IMR-90 (cell line): ENCODE measurements around the gene FXYD5. TPM values are rescaled to one million over a fixed set of nuclear protein-coding genes. Genes with fewer than 3 reads are reported as not detected.

Experiments
- ATAC-seq: fragments of 200-7000 bp; cut with Tn5 transposase; 2 replicates; pipeline ENCODE4 v1.9.1; 2020; ENCODE audit warnings: low read depth, mild to moderate bottlenecking, moderate library complexity
- BruUV-seq: library from RNA; stranded (reverse); fragments of 400-500 nt; replicated peaks from 2 replicates; lab custom pipeline; 2021; lab: Mats Ljungman, UMichigan
- CTCF ChIA-PET: fragments of 300-600 bp; formaldehyde crosslinking; extraction: SDS; loops from one replicate; lab custom pipeline; 2021; ENCODE audit warnings: antibody characterized with exemption; lab: Yijun Ruan, JAX
- POLR2A ChIA-PET: fragments of 300-600 bp; sonication (Branson Sonifier 250); formaldehyde crosslinking; loops from one replicate; lab custom pipeline; 2022; ENCODE audit warnings: antibody characterized with exemption; ENCODE audit not compliant: unreplicated experiment; lab: Charles Lee
- DNase-seq: peaks from one replicate; pipeline ENCODE4 v3.0.0; 2013
- H2AFZ ChIP-seq: replicated peaks from 2 replicates; pipeline ENCODE3; 2013; ENCODE audit warnings: low read length, mild to moderate bottlenecking; ENCODE audit not compliant: poor library complexity
- H2AK5ac ChIP-seq: 2 replicates; pipeline ENCODE4 v1.6.1; 2013; ENCODE audit warnings: low read depth, low read length, inconsistent platforms
- H2AK9ac ChIP-seq: replicated peaks from 2 replicates; pipeline ENCODE3; 2013; ENCODE audit warnings: mild to moderate bottlenecking, low read depth, low read length, moderate library complexity; ENCODE audit not compliant: poor library complexity
- H2BK120ac ChIP-seq: 2 replicates; pipeline ENCODE4 v1.6.1; 2013; ENCODE audit warnings: low read depth, low read length, inconsistent platforms
- H2BK15ac ChIP-seq: 3 replicates; pipeline ENCODE4 v1.6.1; 2013; ENCODE audit warnings: low read depth, low read length, inconsistent platforms
- H2BK20ac ChIP-seq: 2 replicates; pipeline ENCODE4 v1.6.1; 2013; ENCODE audit warnings: low read depth, mild to moderate bottlenecking, inconsistent platforms, low read length, moderate library complexity
- H2BK5ac ChIP-seq: 2 replicates; pipeline ENCODE4 v1.6.1; 2013; ENCODE audit warnings: mild to moderate bottlenecking, low read depth, low read length, inconsistent platforms; ENCODE audit not compliant: poor library complexity, severe bottlenecking
- H3K14ac ChIP-seq: replicated peaks from 2 replicates; pipeline ENCODE4 v1.6.1; 2013; ENCODE audit warnings: low read depth, low read length, inconsistent platforms
- H3K18ac ChIP-seq: 2 replicates; pipeline ENCODE4 v1.6.1; 2013; ENCODE audit warnings: low read depth, low read length, control low read depth
- H3K23ac ChIP-seq: 2 replicates; pipeline ENCODE4 v1.6.1; 2013; ENCODE audit warnings: low read depth, low read length, inconsistent platforms
- H3K27ac ChIP-seq: 2 replicates; pipeline ENCODE4 v1.5.1; 2013; ENCODE audit warnings: mild to moderate bottlenecking, control low read depth, low read length; ENCODE audit not compliant: insufficient read depth
- H3K27me3 ChIP-seq: 2 replicates; pipeline ENCODE4 v1.6.1; 2013; ENCODE audit warnings: low read length; ENCODE audit not compliant: control insufficient read depth, insufficient read depth
- H3K36me3 ChIP-seq: 2 replicates; pipeline ENCODE4 v1.6.1; 2013; ENCODE audit warnings: low read length, mixed read lengths; ENCODE audit not compliant: control insufficient read depth, insufficient read depth
- H3K4ac ChIP-seq: 2 replicates; pipeline ENCODE4 v1.6.1; 2013; ENCODE audit warnings: low read depth, low read length, inconsistent platforms
- H3K4me1 ChIP-seq: 2 replicates; pipeline ENCODE4 v1.6.1; 2013; ENCODE audit warnings: low read length, mixed read lengths; ENCODE audit not compliant: control insufficient read depth, insufficient read depth
- H3K4me2 ChIP-seq: 2 replicates; pipeline ENCODE4 v1.6.1; 2013; ENCODE audit warnings: low read depth, mild to moderate bottlenecking, control low read depth, low read length, moderate library complexity
- H3K4me3 ChIP-seq: 2 replicates; pipeline ENCODE4 v1.5.1; 2013; ENCODE audit warnings: low read depth, mild to moderate bottlenecking, control low read depth, low read length, moderate library complexity; ENCODE audit not compliant: insufficient read depth
- H3K56ac ChIP-seq: 2 replicates; pipeline ENCODE4 v1.6.1; 2013; ENCODE audit warnings: low read length, inconsistent platforms; ENCODE audit not compliant: insufficient read depth; ENCODE audit errors: extremely low read depth
- H3K79me1 ChIP-seq, 2 experiments: 2 replicates each; pipeline ENCODE4 v1.6.1; 2013; ENCODE audit warnings: low read length in 2 of 2, inconsistent platforms in 1 of 2, low read depth in 1 of 2
- H3K9ac ChIP-seq: 2 replicates; pipeline ENCODE4 v1.6.1; 2013; ENCODE audit warnings: low read depth, low read length, control low read depth
- H3K9me1 ChIP-seq: 2 replicates; pipeline ENCODE4 v1.6.1; 2013; ENCODE audit warnings: low read length, inconsistent platforms; ENCODE audit not compliant: insufficient read depth
- H3K9me3 ChIP-seq: 2 replicates; pipeline ENCODE4 v1.6.1; 2013; ENCODE audit warnings: low read length; ENCODE audit not compliant: control insufficient read depth, insufficient read depth
- H4K20me1 ChIP-seq: 2 replicates; pipeline ENCODE4 v1.6.1; 2013; ENCODE audit warnings: low read length, inconsistent platforms; ENCODE audit not compliant: insufficient read depth
- H4K5ac ChIP-seq: 2 replicates; pipeline ENCODE4 v1.6.1; 2013; ENCODE audit warnings: mild to moderate bottlenecking, low read depth, low read length, control low read depth
- H4K8ac ChIP-seq, 2 experiments: 2 replicates each; pipeline ENCODE4 v1.6.1; 2013; ENCODE audit warnings: low read depth in 2 of 2, low read length in 2 of 2, control low read depth in 1 of 2, inconsistent platforms in 1 of 2
- H4K91ac ChIP-seq: 2 replicates; pipeline ENCODE4 v1.6.1; 2013; ENCODE audit warnings: low read depth, low read length, inconsistent platforms; ENCODE audit not compliant: insufficient read depth
- BHLHE40 ChIP-seq: fragments of 150-350 bp; IDR thresholded peaks from 2 replicates; pipeline ENCODE4 v1.6.1; 2016; ENCODE audit warnings: mild to moderate bottlenecking, low read depth, low read length
- CEBPB ChIP-seq: IDR thresholded peaks from 2 replicates; pipeline ENCODE4 v1.6.1; 2012; ENCODE audit warnings: low read depth, low read length, improper control_type of control experiment
- CHD1 ChIP-seq: IDR thresholded peaks from 2 replicates; pipeline ENCODE4 v1.6.1; 2012; ENCODE audit warnings: low read depth, low read length, improper control_type of control experiment
- CTCF ChIP-seq: conservative IDR thresholded peaks from 2 replicates; pipeline ENCODE4 v1.5.1; 2012; ENCODE audit warnings: mild to moderate bottlenecking, low read depth, low read length, improper control_type of control experiment
- ELK1 ChIP-seq: fragments of 150-350 bp; IDR thresholded peaks from 2 replicates; pipeline ENCODE4 v1.6.1; 2016; ENCODE audit warnings: low read depth, mild to moderate bottlenecking, low read length, moderate library complexity, borderline replicate concordance
- FOS ChIP-seq: fragments of 150-350 bp; IDR thresholded peaks from 2 replicates; pipeline ENCODE4 v1.6.1; 2016; ENCODE audit warnings: low read depth, low read length
- MAFK ChIP-seq: IDR thresholded peaks from 2 replicates; pipeline ENCODE4 v1.6.1; 2012; ENCODE audit warnings: low read depth, low read length, improper control_type of control experiment
- MAZ ChIP-seq: IDR thresholded peaks from 2 replicates; pipeline ENCODE4 v1.6.1; 2012; ENCODE audit warnings: low read depth, mild to moderate bottlenecking, low read length, improper control_type of control experiment, moderate library complexity, borderline replicate concordance
- MXI1 ChIP-seq: IDR thresholded peaks from 2 replicates; pipeline ENCODE4 v1.6.1; 2012; ENCODE audit warnings: low read depth, mild to moderate bottlenecking, low read length, moderate library complexity, borderline replicate concordance
- NFE2L2 ChIP-seq: fragments of 150-350 bp; IDR thresholded peaks from 2 replicates; pipeline ENCODE4 v1.6.1; 2016; ENCODE audit warnings: low read depth, mild to moderate bottlenecking, low read length
- POLR2A ChIP-seq: IDR thresholded peaks from 2 replicates; pipeline ENCODE4 v1.6.1; 2012; ENCODE audit warnings: mild to moderate bottlenecking, low read depth, low read length
- RAD21 ChIP-seq: IDR thresholded peaks from 2 replicates; pipeline ENCODE4 v1.6.1; 2012; ENCODE audit warnings: low read length, improper control_type of control experiment
- RFX5 ChIP-seq: IDR thresholded peaks from 2 replicates; pipeline ENCODE4 v1.8.0; 2012; ENCODE audit warnings: low read depth, mild to moderate bottlenecking, low read length, moderate library complexity
- SMC3 ChIP-seq: fragments of 150-350 bp; IDR thresholded peaks from 2 replicates; pipeline ENCODE4 v1.6.1; 2016; ENCODE audit warnings: low read depth, mild to moderate bottlenecking, antibody characterized with exemption, low read length, moderate library complexity
- WGBS, 2 experiments: methylation state at CpG; one replicate each; pipeline versions ENCODE4 v1.1.5 to v1.1.7; 2013; ENCODE audit warnings: missing lambda C conversion rate in 2 of 2; ENCODE audit not compliant: insufficient read length in 1 of 2; ENCODE audit errors: extremely low coverage in 2 of 2; 5-methylcytosine and 5-hydroxymethylcytosine counted together
- dilution Hi-C: fragments of 300-500 bp; cut with HindIII; formaldehyde crosslinking; loops from one replicate; pipeline ENCODE4 v1.14.3; 2018; ENCODE audit warnings: low sequenced_read_pairs; ENCODE audit not compliant: unreplicated experiment
- in situ Hi-C: fragments of 300-500 bp; cut with MboI; formaldehyde crosslinking; loops from 3 replicates; pipeline ENCODE4 v1.14.3; 2019; ENCODE audit warnings: low sequenced_read_pairs, inconsistent platforms, mixed read lengths
- intact Hi-C: fragments of 100-400 bp; cut with micrococcal nuclease; formaldehyde crosslinking; loops from 2 replicates; pipeline ENCODE4 v1.10.0; 2022
- polyA plus RNA-seq, 3 experiments: library from polyadenylated mRNA; depleted of rRNA; stranded (reverse); fragments of >200 nt; gene quantifications; 2 replicates each; pipeline ENCODE4 v1.2.3, GENCODE V29; 2012; ENCODE audit warnings: low replicate concordance in 1 of 3
- total RNA-seq: library from RNA; depleted of rRNA; stranded (reverse); fragments of >200 nt; gene quantifications from 2 replicates; pipeline ENCODE4 v1.2.3, GENCODE V29; 2012

Gene FXYD5
- total and polyA plus RNA-seq, 2 of the 4 experiments (the other 2 are of a cell fraction), result 53.6 to 245 TPM

GRCh38 chr19:35195830-35196229 is 41.3 kb downstream of the FXYD5 start:
- no peak overlapping the region for H2BK15ac ChIP-seq
- H3K4me2 ChIP-seq, result no peak overlapping the region
- intact Hi-C loops (no loop called here), in situ Hi-C loops (no loop called here), dilution Hi-C loops (no loop called here)
- H2AK5ac ChIP-seq, result no peak overlapping the region
- H3K36me3 ChIP-seq, result no peaks in the 10 kb centered on the region
- no peak overlapping the region for H4K91ac ChIP-seq
- no peak overlapping the region for H4K5ac ChIP-seq
- no peak overlapping the region for H3K56ac ChIP-seq
- ChIA-PET CTCF (no interaction called here), POLR2A (no interaction called here)
- DNase-seq, result no peak
- no peak overlapping the region for H2AFZ ChIP-seq
- no peak overlapping the region for H3K9ac ChIP-seq
- H2BK5ac ChIP-seq, result no peak overlapping the region
- TF ChIP-seq FOS (no peak), SMC3 (no peak), NFE2L2 (no peak), MXI1 (no peak), CHD1 (no peak), POLR2A (no peak), MAZ (no peak), BHLHE40 (no peak), MAFK (no peak), CEBPB (no peak), RAD21 (no peak), RFX5 (no peak), ELK1 (no peak), CTCF (no peak)
- H3K14ac ChIP-seq, result no peak overlapping the region
- no peak overlapping the region for H2AK9ac ChIP-seq
- WGBS, 2 experiments, result no CpG with 5 or more reads among the region's 2 CpGs
- H4K20me1 ChIP-seq, result no peaks in the 10 kb centered on the region
- no peak overlapping the region for H3K27ac ChIP-seq
- no peak overlapping the region for H3K18ac ChIP-seq
- no peaks in the 10 kb centered on the region for H3K9me1 ChIP-seq
- BruUV-seq, result no TSS peak
- H2BK20ac ChIP-seq, result no peak overlapping the region
- H3K27me3 ChIP-seq, result peaks cover 3% of the 10 kb centered on the region; the same call in 1 of the 2 replicates
- no peak overlapping the region for H2BK120ac ChIP-seq
- H3K23ac ChIP-seq, result no peak overlapping the region
- no peaks in the 10 kb centered on the region for H3K4me1 ChIP-seq
- H4K8ac ChIP-seq, result no peak overlapping the region
- H3K9me3 ChIP-seq, result no peaks in the 10 kb centered on the region
- no peak overlapping the region for H3K4me3 ChIP-seq
- H3K4ac ChIP-seq, result no peak overlapping the region
- ATAC-seq, result no peak
- no peaks in the 10 kb centered on the region for H3K79me1 ChIP-seq
